H1 (cell line): ENCODE data around the gene BZW2. TPM values are rescaled to one million over a fixed set of nuclear protein-coding genes. Genes with fewer than 3 reads are reported as not detected.

Experiments used
- CEBPB ChIP-seq: IDR thresholded peaks from 2 replicates; pipeline ENCODE4 v1.6.1; 2012; ENCODE audit warnings: low read depth, low read length
- CHD7 ChIP-seq: fragments of 300-600 bp; sonication (generic); IDR thresholded peaks from 2 replicates; pipeline ENCODE4 v1.7.1; 2012; ENCODE audit warnings: low read length, moderate library complexity, mild to moderate bottlenecking, inconsistent platforms; ENCODE audit not compliant: insufficient replicate concordance
- SAP30 ChIP-seq: fragments of 300-600 bp; sonication (generic); IDR thresholded peaks from 2 replicates; pipeline ENCODE4 v1.7.1; 2012; ENCODE audit warnings: low read length, moderate library complexity, mild to moderate bottlenecking, inconsistent platforms; ENCODE audit not compliant: insufficient read depth, insufficient replicate concordance
- TBP ChIP-seq: IDR thresholded peaks from 2 replicates; pipeline ENCODE4 v1.6.1; 2011; ENCODE audit warnings: low read depth, low read length, improper control_type of control experiment
- polyA plus RNA-seq, 7 experiments: library from polyadenylated mRNA; depleted of rRNA in 3 of 7; stranded (reverse) in 5 of 7; unstranded in 2 of 7; fragments of >200 nt in 5 of 7; fragments of 200-250 nt in 2 of 7; gene quantifications; 1 replicate in 5 of 7; 2 replicates in 1 of 7; 4 replicates in 1 of 7; pipeline versions ENCODE4 v1.2.1 to v1.2.3, GENCODE V29; 2011 to 2013; ENCODE audit warnings: missing spikeins in 2 of 7, mixed read lengths in 2 of 7
- total RNA-seq: library from RNA; stranded (reverse); fragmentation: NEBNext Ultra II Directional; extraction: Animal tissue kit (Norgen Biotek cat#: 25700); gene quantifications from 2 replicates; pipeline ENCODE4 v1.2.1, GENCODE V29; 2021

BZW2 gene
- total and polyA plus RNA-seq, 2 of the 8 experiments (the other 6 are each of a cell fraction or from before 2014, with no cell fraction given): 32.3 to 103 TPM

GRCh38 chr7:16669581-16669980 lies 23.6 kb downstream of the BZW2 start (continued):
- TF ChIP-seq CHD7: no peak
- TF ChIP-seq SAP30: no peak
- no peak for TF ChIP-seq TBP
- TF ChIP-seq CEBPB: no peak
